T-helper 9 cell (primary cell): Measurements from ENCODE around the gene LAMA2.

Experiments
- DNase-seq: peaks from one replicate; pipeline ENCODE4 v3.0.0-alpha.2; 2020

LAMA2 gene

GRCh38 chr6:129390900-129391299 lies 508.0 kb downstream of the LAMA2 start:
- no peak for DNase-seq

- DNase-seq: no peak
These were observed 510.7 kb downstream of the LAMA2 start for GRCh38 chr6:129393654-129394053.

GRCh38 chr6:129398764-129399163 lies 515.8 kb downstream of the LAMA2 start:
- no peak for DNase-seq

DNA sequence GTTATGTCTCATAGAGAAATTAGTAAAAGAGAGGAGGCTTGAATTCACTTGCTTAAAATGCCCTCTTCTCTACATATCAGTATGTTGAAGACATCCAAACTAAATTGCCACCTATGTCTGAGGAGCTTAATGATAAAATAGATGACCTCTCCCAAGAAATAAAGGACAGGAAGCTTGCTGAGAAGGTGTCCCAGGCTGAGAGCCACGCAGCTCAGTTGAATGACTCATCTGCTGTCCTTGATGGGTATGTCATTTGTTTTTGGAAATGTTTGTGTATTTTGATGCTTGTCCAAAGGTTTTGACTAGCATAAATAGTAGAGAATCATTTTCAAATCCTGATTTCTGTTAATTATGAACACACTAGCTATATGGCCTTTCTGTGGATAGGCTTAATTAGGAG lies 519.3 kb downstream of the LAMA2 start:
- no peak for DNase-seq

DNA sequence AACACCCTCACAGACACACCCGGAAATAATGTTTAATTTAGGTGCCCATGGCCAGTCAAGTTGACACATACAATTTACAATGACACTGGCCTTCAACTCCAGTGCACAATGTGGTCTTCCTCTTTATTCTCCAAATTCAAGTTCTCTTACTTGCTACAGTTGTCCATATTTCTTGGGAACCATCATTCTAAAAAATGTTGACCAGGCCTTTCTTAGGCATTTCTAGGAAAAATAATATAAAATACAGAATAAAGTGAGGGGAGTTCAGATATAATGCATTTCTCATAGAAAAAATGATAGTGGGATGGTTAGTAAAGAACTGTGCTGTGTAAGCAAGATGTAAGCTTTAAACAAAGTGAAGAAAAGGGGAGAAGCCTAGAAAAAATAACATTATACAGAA lies 528.2 kb downstream of the LAMA2 start:
- DNase-seq: no peak

DNA sequence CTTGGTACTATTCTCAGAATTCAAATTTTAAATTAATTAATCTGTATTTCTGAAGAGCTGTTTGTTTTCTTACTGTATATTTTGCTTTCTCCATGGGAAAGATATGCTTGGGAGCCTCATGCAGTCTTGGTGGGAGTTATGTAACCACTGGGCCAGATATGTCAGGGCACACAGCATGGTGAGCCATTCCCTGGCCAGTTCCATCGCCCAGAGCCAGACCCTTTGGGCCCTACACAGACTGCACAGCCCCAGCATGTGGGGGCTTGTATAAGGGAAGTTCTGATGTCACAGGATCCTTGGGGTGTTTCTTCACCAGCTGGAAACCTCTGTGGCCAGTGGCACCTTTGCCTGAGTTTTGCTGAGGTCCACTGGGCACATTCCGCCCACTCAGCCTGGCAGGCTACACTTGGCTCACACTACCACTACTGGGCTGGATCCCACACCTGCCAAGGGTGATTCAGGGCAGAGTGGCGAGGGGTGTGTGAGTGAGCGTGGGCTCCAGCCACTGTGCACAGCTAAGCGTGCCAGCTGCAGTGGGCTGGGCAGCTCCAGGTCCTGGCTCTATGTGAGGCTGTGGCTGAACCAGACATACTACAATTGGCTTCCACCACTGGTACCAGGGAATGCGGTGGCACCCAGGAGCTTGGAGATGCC lies 533.5 kb downstream of the LAMA2 start:
- DNase-seq: no peak

GRCh38 chr6:129417416-129418086 lies 534.6 kb downstream of the LAMA2 start:
- DNase-seq: no peak

- no peak for DNase-seq
These were observed 536.4 kb downstream of the LAMA2 start for GRCh38 chr6:129419324-129419723.

- DNase-seq: no peak
These were observed 543.4 kb downstream of the LAMA2 start for GRCh38 chr6:129426343-129426742.

- no peak for DNase-seq
These were observed 547.0 kb downstream of the LAMA2 start for GRCh38 chr6:129429956-129430355.

DNA sequence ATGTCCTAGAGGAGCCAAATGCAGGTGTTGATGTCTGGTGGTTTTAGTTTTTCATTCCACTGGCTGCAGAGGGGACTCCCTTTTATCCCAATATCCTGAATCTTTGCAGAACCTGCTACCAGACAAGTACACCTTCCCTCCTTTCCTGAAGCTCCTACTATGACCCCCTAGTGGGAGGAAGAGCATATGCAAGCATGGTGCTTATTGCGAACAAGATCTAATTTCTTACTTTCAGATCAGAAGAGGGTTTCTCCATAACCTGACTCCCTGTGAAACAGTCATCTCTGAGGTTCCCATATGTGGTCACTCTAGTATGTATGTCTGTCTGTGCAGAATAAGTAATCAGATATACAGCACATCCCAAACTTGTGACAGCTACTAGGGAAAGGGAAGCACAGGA lies 549.8 kb downstream of the LAMA2 start:
- no peak for DNase-seq

- no peak for DNase-seq
These were observed 551.2 kb downstream of the LAMA2 start for GRCh38 chr6:129434091-129434490.

- no peak for DNase-seq
These were observed 557.8 kb downstream of the LAMA2 start for GRCh38 chr6:129440691-129441090.

- no peak for DNase-seq
These were observed 561.7 kb downstream of the LAMA2 start for GRCh38 chr6:129444683-129445082.

DNA sequence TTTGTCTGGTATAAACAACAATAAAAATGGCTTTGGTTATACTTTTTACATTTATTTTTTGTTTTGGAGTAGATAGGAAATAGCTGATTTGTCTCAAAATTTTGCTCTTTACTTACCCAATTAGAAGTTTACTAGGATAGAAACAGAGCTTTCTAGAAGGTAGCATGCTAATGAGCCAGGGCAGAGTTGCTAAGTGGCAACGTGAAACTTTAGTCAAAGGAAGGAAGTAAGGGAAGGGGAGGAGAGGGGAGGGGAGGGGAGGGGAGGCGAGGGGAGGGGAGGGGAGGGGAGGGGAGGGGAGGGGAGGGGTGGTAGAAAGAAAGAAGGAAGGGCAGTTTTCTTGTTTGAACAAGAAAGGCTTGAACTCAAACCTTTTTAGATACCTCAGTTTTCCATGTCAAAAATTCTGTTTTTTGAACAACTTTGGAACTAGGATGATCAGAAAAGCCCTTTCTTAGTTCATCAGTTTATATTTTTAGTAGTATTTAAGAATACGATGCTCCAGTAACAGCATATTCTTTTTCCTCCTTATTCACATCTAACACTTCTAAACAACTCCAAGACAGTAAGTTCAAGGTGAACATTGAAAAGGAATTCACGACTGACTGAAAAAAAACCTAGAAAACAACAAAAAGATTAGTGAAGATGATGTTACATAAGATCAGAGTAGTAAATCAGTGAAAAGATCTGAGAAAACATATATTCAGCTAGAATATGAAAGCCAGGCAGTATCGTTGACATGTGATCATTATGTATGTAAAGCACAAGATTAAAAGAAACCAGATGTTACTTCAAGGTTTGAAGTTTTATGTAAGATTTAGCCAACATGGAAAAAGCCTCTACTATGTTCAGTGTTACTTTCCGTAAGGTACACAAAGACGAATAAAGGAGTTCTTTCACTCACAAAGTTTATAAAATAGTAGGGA lies 563.6 kb downstream of the LAMA2 start:
- DNase-seq: no peak

DNA sequence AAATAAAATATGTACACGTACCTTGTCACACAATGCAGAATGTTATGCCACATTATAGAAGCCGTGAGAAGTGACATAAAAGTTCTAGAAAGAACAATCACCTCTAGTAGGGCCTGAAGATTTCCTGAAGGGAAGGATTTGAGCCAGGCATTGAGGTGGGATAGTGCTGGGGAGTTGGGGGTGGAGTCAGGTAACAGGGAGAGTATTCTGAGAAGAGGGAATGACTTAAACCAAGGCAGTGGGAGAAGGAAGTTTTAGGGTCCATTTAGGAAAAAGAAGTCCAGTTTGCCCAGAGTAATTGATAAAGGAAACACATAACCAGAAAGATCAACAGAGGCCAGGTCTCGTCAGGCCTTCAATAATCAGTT lies 564.2 kb downstream of the LAMA2 start:
- no peak for DNase-seq

GRCh38 chr6:129448965-129449364 lies 566.0 kb downstream of the LAMA2 start:
- no peak for DNase-seq

DNA sequence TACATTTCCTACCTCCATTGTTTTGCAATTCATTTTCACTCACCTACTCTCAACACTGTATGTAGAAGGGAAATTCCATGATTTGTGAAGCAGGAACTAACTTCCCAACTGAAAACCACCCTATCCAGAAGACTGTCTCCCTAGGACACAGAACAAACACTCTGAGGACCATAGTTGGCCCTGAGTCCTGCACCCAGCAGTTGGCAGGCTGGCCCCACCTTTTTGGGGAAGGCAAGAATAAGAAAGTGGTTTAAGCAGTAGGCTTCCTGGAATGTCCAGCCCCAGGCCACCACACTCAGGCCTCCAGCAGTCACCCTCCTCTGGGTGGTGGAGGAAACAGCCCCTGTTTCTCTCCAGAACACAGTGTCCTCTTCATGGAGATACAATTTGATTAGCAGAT lies 568.2 kb downstream of the LAMA2 start:
- DNase-seq: no peak

DNA sequence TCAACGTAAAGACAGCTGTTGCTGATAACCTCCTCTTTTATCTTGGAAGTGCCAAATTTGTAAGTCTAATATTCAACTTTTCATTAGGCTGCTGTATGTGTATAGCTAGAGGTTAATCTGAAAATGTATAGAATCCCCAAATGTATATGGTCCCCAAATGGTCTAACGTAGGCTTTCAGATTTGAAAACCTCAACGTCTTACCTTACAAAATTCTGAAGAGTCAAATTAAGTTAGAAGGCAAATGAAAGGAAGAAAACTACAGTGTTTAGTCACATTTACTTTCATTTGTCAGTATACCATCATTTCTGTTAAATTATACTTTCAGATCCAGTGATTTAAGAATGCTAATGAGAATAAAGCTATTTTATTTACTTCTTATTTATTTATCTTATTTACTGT lies 570.1 kb downstream of the LAMA2 start:
- DNase-seq: no peak

GRCh38 chr6:129454488-129454887 lies 571.5 kb downstream of the LAMA2 start:
- no peak for DNase-seq

DNA sequence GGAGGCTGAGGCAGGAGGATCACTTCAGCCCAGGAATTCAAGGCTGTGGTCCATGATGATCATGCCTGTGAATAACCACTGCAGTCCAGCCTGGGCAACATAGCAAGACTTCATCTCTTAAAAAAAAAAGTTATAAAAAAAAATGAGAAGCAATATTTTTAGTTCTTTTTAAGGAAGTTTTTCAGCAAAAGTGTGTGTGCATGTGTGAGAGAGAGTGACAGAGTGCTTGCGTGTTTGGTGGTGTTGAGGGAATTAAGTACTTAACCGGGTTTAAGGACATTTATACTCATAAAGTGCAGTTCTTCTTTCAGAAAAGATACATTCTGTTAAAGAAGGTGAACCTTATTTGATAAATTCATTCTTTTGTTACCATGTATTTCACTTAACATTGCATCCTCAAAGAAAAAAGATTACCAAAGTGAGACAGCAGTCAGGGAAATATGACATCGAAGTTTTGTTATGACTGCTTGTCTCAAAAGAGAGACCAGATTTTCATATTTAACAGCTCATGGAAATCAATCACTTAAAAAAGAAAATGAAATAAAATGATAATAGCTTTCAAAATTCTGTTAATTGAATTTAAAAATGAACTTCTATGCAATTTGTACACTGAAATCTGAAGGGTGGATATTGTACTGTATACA lies 572.3 kb downstream of the LAMA2 start:
- no peak for DNase-seq

DNA sequence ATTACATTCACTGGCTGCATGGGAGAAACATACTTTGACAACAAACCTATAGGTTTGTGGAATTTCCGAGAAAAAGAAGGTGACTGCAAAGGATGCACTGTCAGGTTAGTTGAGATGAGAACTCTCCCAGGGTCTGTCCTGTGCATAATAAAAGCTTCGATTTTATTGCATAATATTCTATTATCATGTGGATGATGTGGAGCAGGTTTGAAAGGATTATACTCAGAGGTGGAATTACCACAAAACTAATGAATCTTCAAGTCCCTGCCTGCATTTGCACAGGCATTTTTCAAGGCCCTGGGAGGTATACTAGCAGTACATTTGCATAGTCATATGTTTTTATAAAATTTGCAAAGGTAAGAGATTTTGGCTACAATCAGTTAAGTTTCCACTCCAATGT lies 577.3 kb downstream of the LAMA2 start:
- DNase-seq: no peak

DNA sequence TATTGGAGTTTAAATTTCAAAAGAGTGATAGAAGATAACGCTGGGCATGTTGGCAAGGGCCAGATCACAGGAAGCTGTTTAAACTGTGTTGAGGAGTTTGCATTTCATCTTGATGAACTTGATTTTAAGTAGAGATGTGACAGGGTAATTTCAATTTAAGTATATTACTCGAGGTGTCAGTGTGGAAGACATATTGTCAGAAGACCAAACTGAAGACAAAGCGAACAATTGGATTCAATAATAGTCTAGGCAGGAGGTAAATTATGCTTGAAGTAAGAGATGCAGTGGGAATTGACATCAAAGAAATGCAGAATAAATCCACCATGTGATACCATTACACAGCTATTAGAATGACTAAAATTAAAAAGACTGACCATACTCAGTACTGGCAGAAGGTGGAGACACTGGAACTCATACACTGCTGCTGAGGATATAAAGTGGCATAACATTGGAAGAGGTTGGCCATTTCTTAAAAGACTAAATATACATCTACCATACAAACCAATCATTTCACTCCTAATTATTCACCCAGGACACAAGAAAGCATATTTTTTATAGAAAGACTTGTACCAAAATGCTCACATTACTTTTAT lies 586.2 kb downstream of the LAMA2 start:
- DNase-seq: no peak
